HUES6 (cell line): Measurements from ENCODE around the gene RNF4.

Source experiments
- H3K27ac ChIP-seq: 2 replicates; pipeline ENCODE4 v1.7.0; 2013; ENCODE audit warnings: low read depth, mild to moderate bottlenecking, low read length, inconsistent platforms
- H3K27me3 ChIP-seq: 2 replicates; pipeline ENCODE4 v1.6.1; 2013; ENCODE audit warnings: low read length; ENCODE audit not compliant: control insufficient read depth, insufficient read depth
- H3K36me3 ChIP-seq: 2 replicates; pipeline ENCODE4 v1.6.1; 2013; ENCODE audit warnings: low read length; ENCODE audit not compliant: control insufficient read depth, insufficient read depth
- H3K4me1 ChIP-seq: 2 replicates; pipeline ENCODE4 v1.6.1; 2013; ENCODE audit warnings: low read length; ENCODE audit not compliant: control insufficient read depth, insufficient read depth
- H3K4me3 ChIP-seq: 2 replicates; pipeline ENCODE4 v1.5.1; 2013; ENCODE audit warnings: low read depth, low read length
- H3K9ac ChIP-seq: one replicate; pipeline ENCODE4 v1.6.1; 2013; ENCODE audit warnings: mild to moderate bottlenecking, low read length
- H3K9me3 ChIP-seq: 2 replicates; pipeline ENCODE4 v1.6.1; 2013; ENCODE audit warnings: low read depth, low read length; ENCODE audit not compliant: control insufficient read depth, insufficient read depth

Gene RNF4

DNA sequence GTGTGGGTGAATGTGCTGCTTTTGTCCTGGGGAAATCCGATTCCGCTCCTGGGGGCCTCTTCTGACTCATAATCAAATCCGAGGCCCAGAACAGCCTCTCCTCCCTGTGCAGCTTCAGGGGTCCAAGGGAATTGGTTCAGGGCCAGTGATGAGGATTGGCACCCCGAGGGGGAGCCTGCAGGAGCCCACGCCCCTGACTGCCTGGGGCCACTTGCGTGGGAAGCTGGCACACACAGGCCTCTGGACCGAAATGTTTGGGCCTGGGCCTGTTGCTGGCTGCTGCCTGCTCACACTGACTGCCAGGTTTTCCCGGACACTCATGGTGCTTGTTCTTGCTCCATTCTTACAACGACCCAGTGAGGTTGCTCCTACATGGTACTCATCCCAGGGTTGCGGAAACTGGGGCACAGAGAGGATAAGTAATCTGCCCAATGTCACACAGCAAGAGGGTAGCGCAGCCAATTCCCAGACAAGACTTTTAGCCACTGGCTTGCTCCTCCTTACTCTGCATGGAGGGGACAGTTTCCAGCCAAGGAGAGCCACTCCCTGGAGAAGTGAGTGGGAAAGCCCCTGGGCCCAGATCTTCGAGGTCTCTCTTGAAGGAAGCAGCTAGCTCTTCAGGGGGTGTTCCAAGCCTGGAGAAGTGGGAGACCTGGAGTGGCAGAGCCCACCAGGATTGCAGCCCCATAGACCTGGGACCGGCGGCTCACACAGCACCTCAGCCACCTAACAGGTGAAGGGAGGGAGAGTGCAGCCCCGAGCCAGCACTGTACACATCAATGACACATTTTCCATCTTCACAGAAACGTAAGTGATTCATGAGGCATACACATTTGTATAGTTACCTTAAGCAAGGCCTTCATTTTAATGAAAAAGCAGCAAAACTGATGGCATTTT is 29.8 kb upstream of the RNF4 start:
- H3K4me3 ChIP-seq, result no peak overlapping the region
- no peaks in the 10 kb centered on the region for H3K9me3 ChIP-seq
- H3K9ac ChIP-seq, result no peak overlapping the region
- H3K27ac ChIP-seq, result no peak overlapping the region
- no peaks in the 10 kb centered on the region for H3K27me3 ChIP-seq
- no peaks in the 10 kb centered on the region for H3K36me3 ChIP-seq
- peaks cover 6% of the 10 kb centered on the region for H3K4me1 ChIP-seq

DNA sequence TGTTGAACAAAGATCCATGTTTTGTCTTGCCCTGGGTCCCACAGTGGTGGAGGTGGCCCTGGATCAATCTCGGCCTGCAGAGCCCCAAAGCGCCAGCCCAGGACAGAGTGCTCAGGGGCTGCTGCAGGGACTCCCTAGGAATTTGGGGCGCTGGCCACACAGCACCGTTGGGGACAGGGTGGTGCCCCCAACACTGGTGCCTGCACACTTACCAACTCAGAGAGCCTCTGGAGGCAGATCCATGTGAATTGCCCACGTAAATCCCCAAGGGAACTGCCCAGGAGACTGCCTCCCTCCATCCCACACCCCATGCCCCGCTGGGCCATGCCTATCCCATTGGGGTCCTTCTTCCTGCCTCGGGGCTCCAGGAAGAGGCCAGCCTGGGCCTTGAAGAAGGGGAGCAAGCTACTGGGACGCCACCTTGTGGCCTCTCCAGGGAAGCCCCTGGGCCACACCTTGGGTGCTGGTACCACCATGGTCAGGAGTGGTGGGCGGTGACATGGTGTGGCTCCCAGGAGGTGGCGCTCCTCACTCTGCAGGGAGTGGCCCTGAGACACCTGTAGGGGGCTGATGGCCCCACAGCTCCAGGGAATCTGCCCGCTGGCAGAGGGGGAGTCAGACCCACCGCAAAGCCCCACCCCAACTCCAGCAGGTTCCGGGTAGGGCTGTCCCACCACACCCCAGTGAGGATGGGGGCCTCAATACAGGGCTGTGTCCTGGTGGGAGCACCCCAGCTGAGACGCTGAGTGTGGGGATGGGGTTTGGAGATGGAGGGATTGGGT is 27.3 kb upstream of the RNF4 start:
- no peak overlapping the region for H3K27ac ChIP-seq
- no peaks in the 10 kb centered on the region for H3K36me3 ChIP-seq
- H3K27me3 ChIP-seq, result no peaks in the 10 kb centered on the region
- H3K4me1 ChIP-seq, result peaks cover 6% of the 10 kb centered on the region
- H3K9me3 ChIP-seq, result no peaks in the 10 kb centered on the region
- no peak overlapping the region for H3K4me3 ChIP-seq
- no peak overlapping the region for H3K9ac ChIP-seq

GRCh38 chr4:2442175-2442993 is 26.5 kb upstream of the RNF4 start:
- Histone ChIP-seq H3K27ac (no peak overlapping the region), H3K27me3 (no peaks in the 10 kb centered on the region; the same call in 1 of the 2 replicates), H3K9ac (no peak overlapping the region), H3K4me1 (peaks cover 6% of the 10 kb centered on the region), H3K36me3 (no peaks in the 10 kb centered on the region), H3K9me3 (no peaks in the 10 kb centered on the region), H3K4me3 (no peak overlapping the region)

DNA sequence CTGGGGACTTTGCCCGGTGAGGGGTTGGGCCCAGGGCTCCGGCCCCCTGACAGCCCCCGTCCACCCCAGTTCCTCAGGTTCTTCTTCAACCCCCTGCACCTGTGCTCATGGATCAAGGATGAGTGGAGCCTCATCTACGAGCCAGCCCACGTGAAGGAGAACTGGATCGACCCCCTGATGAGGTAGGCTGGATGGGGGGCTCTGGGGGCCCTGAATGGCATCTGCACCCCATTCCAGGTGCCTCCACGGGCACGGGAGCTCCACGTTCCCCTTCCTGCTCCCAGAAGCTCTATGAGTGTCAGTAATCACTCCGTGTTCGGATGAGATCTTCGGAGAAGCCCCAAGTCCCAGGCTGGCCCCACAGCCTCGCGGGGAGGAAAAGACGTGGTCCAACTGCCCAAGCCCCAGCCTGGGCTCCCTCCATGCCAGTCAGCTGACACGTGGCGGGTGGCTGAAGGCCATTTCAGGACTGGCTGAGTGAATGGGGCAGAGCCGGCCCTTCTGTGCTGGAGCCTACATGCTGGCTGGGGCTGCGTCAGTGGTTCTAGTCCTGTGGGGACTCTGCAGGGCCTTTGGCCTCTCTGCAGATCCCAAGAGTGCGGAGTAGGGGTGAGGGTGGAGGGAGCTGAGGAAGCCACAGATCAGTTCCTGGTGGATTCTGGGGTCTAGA is 25.7 kb upstream of the RNF4 start:
- peaks cover 6% of the 10 kb centered on the region for H3K4me1 ChIP-seq
- H3K9ac ChIP-seq, result no peak overlapping the region
- no peak overlapping the region for H3K27ac ChIP-seq
- no peaks in the 10 kb centered on the region for H3K36me3 ChIP-seq
- H3K9me3 ChIP-seq, result no peaks in the 10 kb centered on the region
- no peak overlapping the region for H3K4me3 ChIP-seq
- no peaks in the 10 kb centered on the region; the same call in 1 of the 2 replicates for H3K27me3 ChIP-seq

DNA sequence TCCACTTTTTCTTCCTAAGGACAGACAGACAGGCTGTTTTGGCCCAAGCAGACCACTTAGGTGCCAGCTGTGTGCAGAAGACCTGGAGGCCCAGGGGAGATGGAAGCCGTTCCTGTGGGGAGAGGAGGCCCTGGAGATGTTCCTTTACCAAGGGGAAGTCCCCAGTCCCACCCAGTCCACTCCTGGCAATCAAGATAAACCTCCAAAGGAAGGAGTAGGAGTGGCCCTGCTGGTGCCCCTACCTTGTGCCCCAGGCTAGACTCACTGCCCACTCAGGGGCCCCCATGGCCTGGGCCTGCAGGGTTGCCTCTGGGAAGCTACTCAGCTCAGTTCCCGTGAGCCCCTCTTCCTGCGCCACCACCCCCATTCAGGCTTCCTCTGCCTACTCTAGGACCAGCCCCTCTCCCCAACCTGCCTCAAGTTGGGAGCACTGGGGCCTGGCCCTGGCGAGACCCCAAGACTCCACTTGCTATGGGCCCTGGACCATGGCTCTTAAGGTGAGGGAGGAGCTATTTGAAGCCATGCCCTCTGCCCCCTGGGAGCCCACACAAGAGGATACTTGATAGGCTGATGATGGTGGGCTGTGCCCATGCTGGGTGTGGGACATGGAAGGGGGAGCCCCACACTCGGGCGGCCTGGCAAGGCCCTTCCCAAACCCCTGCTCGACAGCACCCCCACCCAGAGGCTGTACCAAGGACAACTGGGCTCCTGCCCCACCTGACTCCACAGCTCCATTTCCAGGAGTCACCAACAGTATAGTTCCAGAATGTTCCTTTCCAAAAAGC is 24.8 kb upstream of the RNF4 start:
- Histone ChIP-seq H3K36me3 (no peaks in the 10 kb centered on the region), H3K27ac (no peak overlapping the region), H3K9me3 (no peaks in the 10 kb centered on the region), H3K9ac (no peak overlapping the region), H3K4me1 (peaks cover 6% of the 10 kb centered on the region), H3K4me3 (no peak overlapping the region), H3K27me3 (no peaks in the 10 kb centered on the region; the same call in 1 of the 2 replicates)

DNA sequence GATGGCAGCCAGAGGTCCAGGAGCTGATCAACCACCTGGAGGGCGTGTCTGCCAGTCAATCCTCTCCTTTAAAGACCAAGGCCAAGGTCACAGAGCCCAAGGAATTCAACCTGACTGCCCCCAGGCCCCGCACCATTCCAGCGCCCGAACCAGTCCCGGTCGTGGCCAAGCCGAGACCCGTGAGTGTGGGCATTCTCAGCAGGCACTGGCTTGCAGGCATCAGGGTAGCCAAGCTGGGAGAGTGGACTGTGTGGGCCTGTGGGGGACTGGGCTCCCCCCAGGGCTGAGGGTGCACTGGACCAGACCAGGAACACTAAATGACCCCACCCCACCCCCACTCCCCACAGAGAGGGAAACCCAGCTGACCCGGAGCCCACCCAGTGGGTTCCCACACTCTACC is 23.8 kb upstream of the RNF4 start:
- no peak overlapping the region for H3K9ac ChIP-seq
- H3K4me3 ChIP-seq, result no peak overlapping the region
- no peaks in the 10 kb centered on the region for H3K9me3 ChIP-seq
- no peaks in the 10 kb centered on the region for H3K36me3 ChIP-seq
- H3K27me3 ChIP-seq, result no peaks in the 10 kb centered on the region; the same call in 1 of the 2 replicates
- no peak overlapping the region for H3K27ac ChIP-seq
- H3K4me1 ChIP-seq, result peaks cover 6% of the 10 kb centered on the region

DNA sequence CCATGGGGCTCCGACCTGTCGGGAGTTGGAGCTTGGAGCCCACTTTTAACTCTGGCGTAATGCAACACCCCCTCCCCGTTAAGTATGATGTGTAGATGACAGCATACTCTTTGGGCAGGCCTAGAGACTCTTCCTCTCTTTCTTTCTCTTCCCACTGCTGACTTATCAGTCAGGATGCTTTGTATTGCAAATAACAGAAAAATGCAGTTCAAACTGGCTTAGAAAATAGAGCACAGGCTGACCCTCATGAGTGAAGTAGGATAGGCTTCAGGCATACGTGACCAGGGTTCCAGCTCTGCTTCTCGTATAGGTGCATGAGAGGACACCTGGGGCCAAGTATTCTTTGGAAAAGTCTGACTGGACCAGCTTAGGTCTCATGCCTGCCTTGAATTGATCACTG is 23.3 kb upstream of the RNF4 start:
- Histone ChIP-seq H3K27ac (no peak overlapping the region), H3K9ac (no peak overlapping the region), H3K36me3 (no peaks in the 10 kb centered on the region), H3K9me3 (no peaks in the 10 kb centered on the region), H3K4me3 (no peak overlapping the region), H3K27me3 (no peaks in the 10 kb centered on the region; the same call in 1 of the 2 replicates), H3K4me1 (peaks cover 6% of the 10 kb centered on the region)

GRCh38 chr4:2446656-2447564 is 22.0 kb upstream of the RNF4 start:
- Histone ChIP-seq H3K36me3 (no peaks in the 10 kb centered on the region), H3K27ac (no peak overlapping the region), H3K4me3 (no peak overlapping the region), H3K27me3 (no peaks in the 10 kb centered on the region; the same call in 1 of the 2 replicates), H3K9me3 (no peaks in the 10 kb centered on the region), H3K9ac (no peak overlapping the region), H3K4me1 (peaks cover 5% of the 10 kb centered on the region)

DNA sequence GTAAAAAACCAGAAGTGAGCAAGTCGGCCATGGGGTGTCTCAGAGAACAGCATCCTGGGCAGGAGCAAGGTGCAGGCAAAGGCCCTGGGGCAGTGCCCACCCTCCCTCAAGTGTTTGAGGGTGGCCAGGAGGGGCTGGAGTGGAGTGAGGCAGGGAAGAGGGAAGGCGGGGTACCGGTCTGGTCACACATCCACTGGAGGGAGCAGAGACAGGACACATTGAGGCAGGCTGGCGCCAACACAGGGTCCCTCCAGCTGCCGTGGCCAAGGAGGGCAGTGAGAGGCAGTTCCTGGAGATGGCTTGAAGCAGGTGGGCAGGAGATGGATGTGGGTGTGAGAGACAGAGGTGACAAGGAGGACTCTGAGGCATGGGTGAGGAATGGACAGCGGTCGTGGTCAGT is 20.3 kb upstream of the RNF4 start:
- H3K4me3 ChIP-seq, result no peak overlapping the region

More for the DNA sequence above, 20.3 kb upstream of the RNF4 start:
- Histone ChIP-seq H3K27me3 (no peaks in the 10 kb centered on the region; the same call in 1 of the 2 replicates), H3K4me1 (no peaks in the 10 kb centered on the region), H3K27ac (no peak overlapping the region), H3K9me3 (no peaks in the 10 kb centered on the region), H3K36me3 (no peaks in the 10 kb centered on the region), H3K9ac (no peak overlapping the region)
